Measurements from ENCODE around the gene DDX3X. TPM values are rescaled to one million over a fixed set of nuclear protein-coding genes. Genes with fewer than 3 reads are reported as not detected.
A peak's percentile ranks its signal among the peaks of the same experiment; 100 is the strongest.

The DDX3X gene
- total and polyA plus RNA-seq, 2 experiments from 2014 or later, result 68.1 to 239 TPM

GRCh38 chrX:41337140-41337539, 3.2 kb downstream of the DDX3X start (continued):
- TF ChIP-seq REST (IDR thresholded peaks at IDR 0.05; ENCODE audit: unreplicated experiment) (no peak), STAT1 (IDR thresholded peaks at IDR 0.05; ENCODE audit: unreplicated experiment) (no peak), ZNF114 (CRISPR knock-in tag; IDR thresholded peaks at IDR 0.05) (no peak), ETS1 (IDR thresholded peaks at IDR 0.05) (no peak), ZNF331 (CRISPR knock-in tag; IDR thresholded peaks at IDR 0.05; ENCODE audit: low read depth) (no peak)

GRCh38 chrX:41338436-41338835, 4.5 kb downstream of the DDX3X start:
- H3K27me3 ChIP-seq (ENCODE audit: insufficient read depth), result no peaks in the 10 kb centered on the region
- no peak overlapping the region for H3K27ac ChIP-seq (ENCODE audit: low read depth)
- peak overlapping the region; percentile 51; the same call in 1 of the 2 replicates for H3K4me2 ChIP-seq
- peaks cover 28% of the 10 kb centered on the region for H3K36me3 ChIP-seq (ENCODE audit: insufficient read depth)
- H3K4me3 Mint-ChIP-seq, result peak overlapping the region; percentile 37; the same call in 1 of the 3 replicates
- DNase-seq (ENCODE audit: low spot score), result no peak
- H3K4me1 ChIP-seq (ENCODE audit: insufficient read depth), result peaks cover 12% of the 10 kb centered on the region; the same call in 1 of the 2 replicates
- H3K9me2 ChIP-seq (ENCODE audit: insufficient read depth), result no peaks in the 10 kb centered on the region
- H3K27ac Mint-ChIP-seq, result no peak overlapping the region; the same call in 1 of the 2 replicates
- peaks cover 14% of the 10 kb centered on the region for H3K27me3 Mint-ChIP-seq (ENCODE audit: insufficient read depth, low read depth, poor library complexity)
- peaks cover 26% of the 10 kb centered on the region; the same call in 1 of the 2 replicates for H3F3A ChIP-seq (replicated peaks; ENCODE audit: low read depth)
- H3K36me3 Mint-ChIP-seq (ENCODE audit: low read depth), result peaks cover 89% of the 10 kb centered on the region
- peak overlapping the region; percentile 85; the same call in 1 of the 2 replicates for H3K4me3 ChIP-seq
- ATAC-seq, result no peak
- H2AFZ ChIP-seq, result no peak overlapping the region
- no peaks in the 10 kb centered on the region for H3K9me3 Mint-ChIP-seq
- H4K20me1 ChIP-seq (replicated peaks; ENCODE audit: insufficient read depth), result peaks cover 39% of the 10 kb centered on the region
- H3K4me1 Mint-ChIP-seq, result peaks cover 19% of the 10 kb centered on the region
- H3K79me2 ChIP-seq (replicated peaks; ENCODE audit: insufficient read depth), result peaks cover 100% of the 10 kb centered on the region
- TF ChIP-seq ETS1 (IDR thresholded peaks at IDR 0.05) (no peak), POLR2AphosphoS5 (IDR thresholded peaks at IDR 0.05; ENCODE audit: low read depth) (no peak), ZNF462 (CRISPR knock-in tag; IDR thresholded peaks at IDR 0.05) (no peak), JUNB (IDR thresholded peaks at IDR 0.05; ENCODE audit: unreplicated experiment) (no peak), CREB1 (CRISPR knock-in tag; IDR thresholded peaks at IDR 0.05; ENCODE audit: low read depth) (no peak), EZH2phosphoT487 (IDR thresholded peaks at IDR 0.05; ENCODE audit: unreplicated experiment) (no peak), CTCF (conservative IDR thresholded peaks at IDR 0.05; ENCODE audit: low read depth in 2 of 2) (no peak), NANOG (IDR thresholded peaks at IDR 0.05; ENCODE audit: borderline replicate concordance) (no peak)

Measured in GM23338 (cell line).